CD4-positive, alpha-beta T cell (primary cell): Measurements from ENCODE around the gene SQSTM1. TPM values are rescaled to one million over a fixed set of nuclear protein-coding genes. Genes with fewer than 3 reads are reported as not detected.

Experiments
- ATAC-seq: fragments of 200-7000 bp; cut with Tn5 transposase; one replicate; pipeline ENCODE4 v1.10.0; 2022; ENCODE audit warnings: mild to moderate bottlenecking; ENCODE audit not compliant: poor library complexity
- CTCF ChIA-PET: fragments of 350-600 bp; sonication (Branson Sonifier 250); formaldehyde crosslinking; loops from one replicate; lab custom pipeline; 2021; ENCODE audit warnings: antibody characterized with exemption, inconsistent platforms; lab: Charles Lee
- POLR2A ChIA-PET: fragments of 350-600 bp; sonication (Branson Sonifier 250); formaldehyde crosslinking; loops from one replicate; lab custom pipeline; 2021; ENCODE audit warnings: antibody characterized with exemption, inconsistent platforms; lab: Charles Lee
- DNase-seq, 14 experiments: peaks; one replicate each; pipeline ENCODE4 v3.0.0-alpha.2; 2013 to 2020; ENCODE audit warnings: mixed read lengths in 2 of 14
- H3K27ac ChIP-seq, 2 donors: one replicate each; pipeline versions ENCODE4 v1.5.1 to v1.7.0; 2013; ENCODE audit warnings: low read length in 2 of 2, low read depth in 1 of 2, mild to moderate bottlenecking in 1 of 2
- H3K27me3 ChIP-seq, 2 experiments: 1 replicate in 1 of 2; 2 replicates in 1 of 2; pipeline versions ENCODE4 v1.6.1 to v1.7.0; 2013; ENCODE audit warnings: low read length in 2 of 2, control low read depth in 1 of 2, mild to moderate bottlenecking in 1 of 2, moderate library complexity in 1 of 2; ENCODE audit not compliant: insufficient read depth in 2 of 2, control insufficient read depth in 1 of 2
- H3K36me3 ChIP-seq: one replicate; pipeline ENCODE4 v1.6.1; 2013; ENCODE audit warnings: low read length, control low read depth; ENCODE audit not compliant: insufficient read depth
- H3K4me1 ChIP-seq: one replicate; pipeline ENCODE4 v1.6.1; 2013; ENCODE audit warnings: low read length, control low read depth; ENCODE audit not compliant: insufficient read depth
- H3K4me3 ChIP-seq: one replicate; pipeline ENCODE4 v1.5.1; 2013; ENCODE audit warnings: mild to moderate bottlenecking, low read length, moderate library complexity
- H3K9me3 ChIP-seq, 2 experiments: 1 replicate in 1 of 2; 2 replicates in 1 of 2; pipeline versions ENCODE4 v1.6.1 to v1.7.0; 2013; ENCODE audit warnings: low read length in 2 of 2, mild to moderate bottlenecking in 2 of 2, control low read depth in 1 of 2, moderate library complexity in 1 of 2; ENCODE audit not compliant: control insufficient read depth in 1 of 2, insufficient read depth in 1 of 2
- H3K27ac Mint-ChIP-seq: one replicate; pipeline ENCODE4 v1.8.0; 2020; ENCODE audit warnings: mixed read lengths
- H3K27me3 Mint-ChIP-seq: one replicate; pipeline ENCODE4 v1.8.0; 2021; ENCODE audit warnings: mixed read lengths
- H3K36me3 Mint-ChIP-seq: one replicate; pipeline ENCODE4 v1.8.0; 2021; ENCODE audit warnings: low read depth, mixed read lengths
- H3K4me1 Mint-ChIP-seq: one replicate; pipeline ENCODE4 v1.8.0; 2021; ENCODE audit warnings: low read depth, mixed read lengths
- H3K4me3 Mint-ChIP-seq: one replicate; pipeline ENCODE4 v1.8.0; 2020; ENCODE audit warnings: mild to moderate bottlenecking, mixed read lengths
- H3K9me3 Mint-ChIP-seq: one replicate; pipeline ENCODE4 v1.8.0; 2020; ENCODE audit warnings: mixed read lengths
- CTCF ChIP-seq: fragments of 200-600 bp; IDR thresholded peaks from one replicate; pipeline ENCODE4 v1.8.0; 2022; ENCODE audit warnings: antibody characterized with exemption, mild to moderate bottlenecking
- intact Hi-C, 2 experiments: fragments of 100-400 bp; cut with DNase I in 1 of 2; cut with micrococcal nuclease in 1 of 2; formaldehyde crosslinking; loops; one replicate each; pipeline versions ENCODE4 v1.15.1 to v1.9.0; 2023 to 2025; cut with DNase I, micrococcal nuclease
- total RNA-seq, 174 experiments: library from RNA in 2 of 174; stranded (reverse) in 2 of 174; gene quantifications; one replicate each; pipeline ENCODE4 v1.2.3 and lab custom pipeline; 2021 to 2026

SQSTM1 gene
- total RNA-seq, 2 experiments from 2014 or later: 260 to 267 TPM

GRCh38 chr5:179823937-179824744 lies 3.4 kb downstream of the SQSTM1 start:
- peaks cover 76% of the 10 kb centered on the region for H3K36me3 Mint-ChIP-seq

GRCh38 chr5:179824745-179825112 lies 4.0 kb downstream of the SQSTM1 start:
- Histone ChIP-seq H3K36me3 (peaks cover 61% of the 10 kb centered on the region), H3K27me3 (no peaks in the 10 kb centered on the region), H3K27ac (no peak overlapping the region), H3K4me3 (no peak overlapping the region), H3K4me1 (peaks cover 46% of the 10 kb centered on the region), H3K9me3 (no peaks in the 10 kb centered on the region)
- intact Hi-C loops: loop anchor here in 1 of 2 experiments (5.0 kb wide), 1 partner anchor 33 kb away; the partner anchor contains the start of gene MRNIP
- Mint-ChIP-seq H3K27me3 (no peaks in the 10 kb centered on the region), H3K4me1 (peaks cover 52% of the 10 kb centered on the region), H3K9me3 (no peaks in the 10 kb centered on the region), H3K36me3 (peaks cover 81% of the 10 kb centered on the region), H3K27ac (peak overlapping the region; percentile 18), H3K4me3 (peak overlapping the region; percentile 38)
- CTCF ChIA-PET: no interaction called here
- DNase-seq (no peak), ATAC-seq (no peak)
- POLR2A ChIA-PET: interaction anchor here (1.5 kb wide), 1 partner anchor 12 kb away, joined by 4 read pairs; no protein-coding TSS in a partner anchor
- TF ChIP-seq CTCF: no peak

More at GRCh38 chr5:179823937-179824744, 3.4 kb downstream of the SQSTM1 start:
- peaks cover 52% of the 10 kb centered on the region for H3K4me1 ChIP-seq
- Mint-ChIP-seq H3K9me3 (no peaks in the 10 kb centered on the region), H3K4me1 (peaks cover 55% of the 10 kb centered on the region), H3K27ac (peak overlapping the region; percentile 18), H3K4me3 (no peak overlapping the region), H3K27me3 (no peaks in the 10 kb centered on the region)
- TF ChIP-seq CTCF: no peak
- peak in 1 of 14 experiments; percentile 26 for DNase-seq
- no peak overlapping the region for H3K4me3 ChIP-seq
- intact Hi-C loops: loop anchor here in 1 of 2 experiments (5.0 kb wide), 1 partner anchor 33 kb away; the partner anchor contains the start of gene MRNIP
- no peaks in the 10 kb centered on the region for H3K9me3 ChIP-seq
- peaks cover 59% of the 10 kb centered on the region for H3K36me3 ChIP-seq
- no peak for ATAC-seq
- H3K27ac ChIP-seq: no peak overlapping the region
- ChIA-PET POLR2A (no interaction called here), CTCF (interaction anchor here (1.1 kb wide), 1 partner anchor 22 kb away, joined by 5 read pairs; no protein-coding TSS in a partner anchor)
- H3K27me3 ChIP-seq: no peaks in the 10 kb centered on the region

GRCh38 chr5:179825655-179826182 lies 5.0 kb downstream of the SQSTM1 start:
- ChIA-PET CTCF (no interaction called here), POLR2A (interaction anchor here (1.5 kb wide), 1 partner anchor 11 kb away, joined by 4 read pairs; no protein-coding TSS in a partner anchor)
- H3K4me3 Mint-ChIP-seq: no peak overlapping the region
- H3K9me3 Mint-ChIP-seq: no peaks in the 10 kb centered on the region
- Histone ChIP-seq H3K4me1 (peaks cover 37% of the 10 kb centered on the region), H3K36me3 (peaks cover 70% of the 10 kb centered on the region), H3K27me3 (no peaks in the 10 kb centered on the region), H3K4me3 (no peak overlapping the region), H3K27ac (no peak overlapping the region), H3K9me3 (no peaks in the 10 kb centered on the region)
- H3K36me3 Mint-ChIP-seq: peaks cover 91% of the 10 kb centered on the region
- H3K27me3 Mint-ChIP-seq: no peaks in the 10 kb centered on the region
- ATAC-seq: no peak
- intact Hi-C loops: no loop called here
- H3K4me1 Mint-ChIP-seq: peaks cover 45% of the 10 kb centered on the region
- TF ChIP-seq CTCF: no peak
- no peak overlapping the region for H3K27ac Mint-ChIP-seq
- peak in 1 of 14 experiments; percentile 21 for DNase-seq
